Measurements from ENCODE around the gene TYK2.
"Not testable (repeated sequence)": the region's sequence is repeated elsewhere in the genome, so short reads cannot be mapped to it uniquely, and the experiment has no call there.

The TYK2 gene

DNA sequence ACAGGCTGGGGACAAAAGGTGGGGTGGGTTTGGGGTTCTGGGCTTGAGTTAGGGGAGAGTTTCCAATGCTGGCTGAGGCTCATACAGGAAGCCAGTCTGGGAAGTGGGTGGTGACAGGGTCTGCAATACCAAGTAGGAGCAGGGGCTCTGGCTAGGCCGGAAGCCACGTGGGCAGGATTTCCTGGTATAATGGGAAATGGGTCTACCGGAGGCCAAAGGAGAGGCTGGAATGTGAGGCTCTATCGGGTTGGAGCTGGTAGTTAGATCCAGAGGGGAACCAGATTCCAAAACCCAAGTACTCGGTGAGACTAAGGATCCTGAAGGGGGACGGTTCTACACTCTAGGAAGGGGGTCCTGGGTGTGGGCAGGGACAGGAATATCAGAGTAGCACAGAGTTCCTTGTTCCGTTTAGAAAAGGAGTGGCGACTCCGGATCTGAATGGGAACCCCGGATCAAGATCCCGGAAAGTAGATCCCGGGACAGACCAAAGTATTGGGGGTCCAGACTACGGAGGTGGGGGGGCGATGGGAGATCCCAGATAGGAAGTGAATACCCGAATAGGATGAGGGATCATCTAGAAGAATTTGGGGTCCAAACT is 22.2 kb upstream of the TYK2 start:
- peak overlapping the region; percentile 90 for H3K9ac ChIP-seq (ENCODE audit: low read length)
- H3K79me2 ChIP-seq (ENCODE audit: insufficient read depth, low read length) = peaks cover 53% of the 10 kb centered on the region
- no peak overlapping the region for H2AFZ ChIP-seq (ENCODE audit: low read depth, low read length, severe bottlenecking)
- H3K9me3 ChIP-seq (ENCODE audit: insufficient read depth, low read length) = no peaks in the 10 kb centered on the region
- TF ChIP-seq EZH2phosphoT487 (conservative IDR thresholded peaks at IDR 0.05; ENCODE audit: low read length) = no peak
- TF ChIP-seq, protein P1, sequence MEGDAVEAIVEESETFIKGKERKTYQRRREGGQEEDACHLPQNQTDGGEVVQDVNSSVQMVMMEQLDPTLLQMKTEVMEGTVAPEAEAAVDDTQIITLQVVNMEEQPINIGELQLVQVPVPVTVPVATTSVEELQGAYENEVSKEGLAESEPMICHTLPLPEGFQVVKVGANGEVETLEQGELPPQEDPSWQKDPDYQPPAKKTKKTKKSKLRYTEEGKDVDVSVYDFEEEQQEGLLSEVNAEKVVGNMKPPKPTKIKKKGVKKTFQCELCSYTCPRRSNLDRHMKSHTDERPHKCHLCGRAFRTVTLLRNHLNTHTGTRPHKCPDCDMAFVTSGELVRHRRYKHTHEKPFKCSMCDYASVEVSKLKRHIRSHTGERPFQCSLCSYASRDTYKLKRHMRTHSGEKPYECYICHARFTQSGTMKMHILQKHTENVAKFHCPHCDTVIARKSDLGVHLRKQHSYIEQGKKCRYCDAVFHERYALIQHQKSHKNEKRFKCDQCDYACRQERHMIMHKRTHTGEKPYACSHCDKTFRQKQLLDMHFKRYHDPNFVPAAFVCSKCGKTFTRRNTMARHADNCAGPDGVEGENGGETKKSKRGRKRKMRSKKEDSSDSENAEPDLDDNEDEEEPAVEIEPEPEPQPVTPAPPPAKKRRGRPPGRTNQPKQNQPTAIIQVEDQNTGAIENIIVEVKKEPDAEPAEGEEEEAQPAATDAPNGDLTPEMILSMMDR (IDR thresholded peaks at IDR 0.05; ENCODE audit: insufficient read depth, low read length, poor library complexity, severe bottlenecking) = no peak
- no peaks in the 10 kb centered on the region; the same call in 1 of the 2 replicates for H4K20me1 ChIP-seq (ENCODE audit: low read depth, low read length)
- H3K27ac ChIP-seq (ENCODE audit: low read depth, low read length) = peak overlapping the region; percentile 36
- peak overlapping the region; percentile 97 for H3K4me2 ChIP-seq (ENCODE audit: low read depth, low read length, poor library complexity, severe bottlenecking)
- H3K36me3 ChIP-seq (ENCODE audit: low read length) = no peaks in the 10 kb centered on the region
- no peaks in the 10 kb centered on the region for H3K9me2 ChIP-seq (replicated peaks; ENCODE audit: insufficient read depth, low read length)
- H3F3A ChIP-seq (ENCODE audit: insufficient read depth) = peaks cover 12% of the 10 kb centered on the region; the same call in 1 of the 2 replicates
- no peaks in the 10 kb centered on the region for H3K27me3 ChIP-seq (ENCODE audit: low read length)
- peak overlapping the region; percentile 82 for H3K4me3 ChIP-seq (ENCODE audit: insufficient read depth, low read length, poor library complexity, severe bottlenecking)

DNA sequence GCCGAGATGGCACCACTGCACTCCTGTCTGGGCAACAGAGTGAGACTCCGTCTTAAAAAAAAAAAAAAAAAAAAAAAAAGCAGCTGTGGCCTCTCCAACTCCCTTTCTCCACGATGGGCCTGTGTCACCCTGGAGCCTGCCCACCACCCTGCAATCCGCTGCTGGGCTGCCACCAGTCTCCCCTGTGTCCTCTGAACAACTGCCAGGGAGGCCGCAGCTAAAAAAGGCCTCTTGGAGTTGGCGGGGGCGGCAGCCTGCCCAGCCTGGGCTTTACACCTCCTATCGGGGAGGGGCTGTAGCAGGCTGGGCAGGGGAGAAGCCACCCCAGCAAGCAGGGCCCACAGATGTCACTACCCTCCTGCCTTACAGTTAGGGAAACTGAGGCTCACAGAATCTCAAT is 19.5 kb upstream of the TYK2 start:
- TF ChIP-seq, protein P1 (IDR thresholded peaks at IDR 0.05; ENCODE audit: insufficient read depth, low read length, poor library complexity, severe bottlenecking) = no peak
- no peak for TF ChIP-seq EZH2phosphoT487 (conservative IDR thresholded peaks at IDR 0.05; ENCODE audit: low read length)
- H3K27me3 ChIP-seq (ENCODE audit: low read length) = no peaks in the 10 kb centered on the region
- H3K79me2 ChIP-seq (ENCODE audit: insufficient read depth, low read length) = peaks cover 55% of the 10 kb centered on the region
- no peak overlapping the region for H3K27ac ChIP-seq (ENCODE audit: low read depth, low read length)
- H3K4me2 ChIP-seq (ENCODE audit: low read depth, low read length, poor library complexity, severe bottlenecking) = no peak overlapping the region
- H3K9me2 ChIP-seq (replicated peaks; ENCODE audit: insufficient read depth, low read length) = no peaks in the 10 kb centered on the region
- H4K20me1 ChIP-seq (ENCODE audit: low read depth, low read length) = no peaks in the 10 kb centered on the region; the same call in 1 of the 2 replicates
- H3K4me3 ChIP-seq (ENCODE audit: insufficient read depth, low read length, poor library complexity, severe bottlenecking) = no peak overlapping the region
- H3K9me3 ChIP-seq (ENCODE audit: insufficient read depth, low read length) = no peaks in the 10 kb centered on the region
- H3F3A ChIP-seq (ENCODE audit: insufficient read depth) = no peaks in the 10 kb centered on the region
- H3K36me3 ChIP-seq (ENCODE audit: low read length) = no peaks in the 10 kb centered on the region
- H2AFZ ChIP-seq (ENCODE audit: low read depth, low read length, severe bottlenecking) = no peak overlapping the region
- no peak overlapping the region for H3K9ac ChIP-seq (ENCODE audit: low read length)

DNA sequence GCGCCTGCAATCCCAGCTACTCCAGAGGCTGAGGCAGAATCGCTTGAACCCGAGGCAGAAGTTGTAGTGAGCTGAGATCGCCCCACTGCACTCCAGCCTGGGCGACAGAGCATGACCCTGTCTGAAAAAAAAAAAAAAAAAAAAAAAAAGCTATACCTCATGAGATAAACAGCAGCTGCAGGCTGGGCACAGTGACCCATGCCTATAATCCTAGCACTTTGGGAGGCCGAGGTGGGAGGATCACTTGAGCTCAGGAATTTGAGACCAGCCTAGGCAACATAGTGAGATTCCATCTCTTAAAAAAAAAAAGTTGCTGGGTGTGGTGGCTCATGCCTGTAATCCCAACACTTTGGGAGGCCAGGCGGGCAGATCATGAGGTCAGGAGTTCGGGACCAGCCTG is 19.0 kb upstream of the TYK2 start:
- not testable (repeated sequence) for H3K36me3 ChIP-seq (ENCODE audit: low read length); H4K20me1 ChIP-seq (ENCODE audit: low read depth, low read length); H3K9me2 ChIP-seq (replicated peaks; ENCODE audit: insufficient read depth, low read length); H3K4me3 ChIP-seq (ENCODE audit: insufficient read depth, low read length, poor library complexity, severe bottlenecking); H3K27ac ChIP-seq (ENCODE audit: low read depth, low read length); H3K9me3 ChIP-seq (ENCODE audit: insufficient read depth, low read length); H3F3A ChIP-seq (ENCODE audit: insufficient read depth); H3K4me2 ChIP-seq (ENCODE audit: low read depth, low read length, poor library complexity, severe bottlenecking); H3K9ac ChIP-seq (ENCODE audit: low read length); H2AFZ ChIP-seq (ENCODE audit: low read depth, low read length, severe bottlenecking); H3K27me3 ChIP-seq (ENCODE audit: low read length)
- H3K79me2 ChIP-seq (ENCODE audit: insufficient read depth, low read length) = peaks cover 55% of the 10 kb centered on the region

DNA sequence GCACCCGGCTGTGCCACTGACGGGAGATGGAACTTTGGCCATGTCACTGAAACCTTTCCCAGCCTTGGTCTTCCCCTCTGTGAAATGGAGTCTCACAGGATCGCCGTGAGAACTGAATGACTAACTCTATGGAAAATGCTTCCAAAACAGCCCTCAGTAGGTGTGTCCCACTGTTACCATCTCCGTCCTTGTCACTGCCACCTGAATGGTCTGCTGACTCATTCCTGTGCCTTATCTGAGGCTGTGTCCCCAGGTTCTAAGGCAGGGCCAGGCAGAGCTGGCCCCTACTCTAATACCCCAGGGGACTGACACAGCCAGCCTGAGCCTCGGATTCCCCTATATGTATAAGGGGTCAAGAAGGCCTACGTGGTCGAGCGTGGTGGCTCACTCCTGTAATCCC is 18.4 kb upstream of the TYK2 start:
- no peak overlapping the region for H3K4me3 ChIP-seq (ENCODE audit: insufficient read depth, low read length, poor library complexity, severe bottlenecking)
- no peaks in the 10 kb centered on the region; the same call in 1 of the 2 replicates for H4K20me1 ChIP-seq (ENCODE audit: low read depth, low read length)
- H3F3A ChIP-seq (ENCODE audit: insufficient read depth) = no peaks in the 10 kb centered on the region
- no peaks in the 10 kb centered on the region for H3K9me3 ChIP-seq (ENCODE audit: insufficient read depth, low read length)
- H3K27ac ChIP-seq (ENCODE audit: low read depth, low read length) = no peak overlapping the region
- no peak overlapping the region for H3K9ac ChIP-seq (ENCODE audit: low read length)
- no peaks in the 10 kb centered on the region for H3K27me3 ChIP-seq (ENCODE audit: low read length)
- H2AFZ ChIP-seq (ENCODE audit: low read depth, low read length, severe bottlenecking) = no peak overlapping the region
- H3K36me3 ChIP-seq (ENCODE audit: low read length) = no peaks in the 10 kb centered on the region
- H3K9me2 ChIP-seq (replicated peaks; ENCODE audit: insufficient read depth, low read length) = no peaks in the 10 kb centered on the region
- TF ChIP-seq EZH2phosphoT487 (conservative IDR thresholded peaks at IDR 0.05; ENCODE audit: low read length) = no peak
- TF ChIP-seq, protein P1 (IDR thresholded peaks at IDR 0.05; ENCODE audit: insufficient read depth, low read length, poor library complexity, severe bottlenecking) = no peak
- H3K79me2 ChIP-seq (ENCODE audit: insufficient read depth, low read length) = peaks cover 55% of the 10 kb centered on the region
- H3K4me2 ChIP-seq (ENCODE audit: low read depth, low read length, poor library complexity, severe bottlenecking) = no peak overlapping the region
